OCI-LY3 (cell line): ENCODE measurements around the gene ARHGAP26.

Source experiments
- H2AFZ ChIP-seq: fragments of 200-600, 300-600 bp; shearing (Covaris generic); 2 replicates; pipeline ENCODE4 v1.6.0; 2014; ENCODE audit warnings: antibody characterized with exemption, low read depth, low read length
- H3K27ac ChIP-seq: fragments of 200-600, 300-600 bp; sonication (generic); 2 replicates; pipeline ENCODE4 v1.5.1; 2014; ENCODE audit warnings: mild to moderate bottlenecking, low read length, moderate library complexity, mixed read lengths
- H3K27me3 ChIP-seq: fragments of 200-600, 300-600 bp; sonication (generic); 2 replicates; pipeline ENCODE4 v1.6.1; 2014; ENCODE audit warnings: low read depth, low read length, mixed read lengths
- H3K36me3 ChIP-seq: fragments of 200-600, 300-600 bp; sonication (generic); replicated peaks from 2 replicates; pipeline ENCODE3; 2014; ENCODE audit warnings: low read depth, low read length, mixed read lengths
- H3K4me1 ChIP-seq: fragments of 300-600, 200-600 bp; sonication (generic); 2 replicates; pipeline ENCODE4 v1.6.1; 2014; ENCODE audit warnings: low read length, mixed read lengths
- H3K4me2 ChIP-seq: fragments of 200-600, 300-600 bp; sonication (generic); 2 replicates; pipeline ENCODE4 v1.6.1; 2014; ENCODE audit warnings: low read length, mixed read lengths
- H3K4me3 ChIP-seq: fragments of 300-600, 200-600 bp; sonication (generic); 2 replicates; pipeline ENCODE4 v1.5.1; 2014; ENCODE audit warnings: antibody characterized with exemption, mild to moderate bottlenecking, low read length, moderate library complexity
- H3K79me2 ChIP-seq: fragments of 300-600, 200-600 bp; shearing (Covaris generic); 2 replicates; pipeline ENCODE4 v1.6.1; 2014; ENCODE audit warnings: mild to moderate bottlenecking, low read length, mixed read lengths
- H3K9ac ChIP-seq: fragments of 300-600, 200-600 bp; shearing (Covaris generic); 2 replicates; pipeline ENCODE4 v1.6.0; 2014; ENCODE audit warnings: mild to moderate bottlenecking, low read length, moderate library complexity
- H3K9me3 ChIP-seq: fragments of 200-600, 300-600 bp; shearing (Covaris generic); 2 replicates; pipeline ENCODE4 v1.6.1; 2014; ENCODE audit warnings: low read length, mixed read lengths; ENCODE audit not compliant: insufficient read depth
- H4K20me1 ChIP-seq: fragments of 200-600, 300-600 bp; sonication (generic); 2 replicates; pipeline ENCODE4 v1.6.1; 2016; ENCODE audit warnings: low read length, mixed read lengths; ENCODE audit not compliant: insufficient read depth
- EZH2phosphoT487 ChIP-seq: fragments of 200-600 bp; shearing (Covaris generic); IDR thresholded peaks from 2 replicates; pipeline ENCODE4 v1.6.1; 2018; ENCODE audit warnings: antibody characterized with exemption, mixed run types, low read depth
- TF ChIP-seq, protein P1 (sequence below): fragments of 200-600, 300-600 bp; sonication (generic); IDR thresholded peaks from 2 replicates; pipeline ENCODE4 v1.5.1; 2014; ENCODE audit warnings: antibody characterized with exemption, low read length, low read depth

The ARHGAP26 gene

DNA sequence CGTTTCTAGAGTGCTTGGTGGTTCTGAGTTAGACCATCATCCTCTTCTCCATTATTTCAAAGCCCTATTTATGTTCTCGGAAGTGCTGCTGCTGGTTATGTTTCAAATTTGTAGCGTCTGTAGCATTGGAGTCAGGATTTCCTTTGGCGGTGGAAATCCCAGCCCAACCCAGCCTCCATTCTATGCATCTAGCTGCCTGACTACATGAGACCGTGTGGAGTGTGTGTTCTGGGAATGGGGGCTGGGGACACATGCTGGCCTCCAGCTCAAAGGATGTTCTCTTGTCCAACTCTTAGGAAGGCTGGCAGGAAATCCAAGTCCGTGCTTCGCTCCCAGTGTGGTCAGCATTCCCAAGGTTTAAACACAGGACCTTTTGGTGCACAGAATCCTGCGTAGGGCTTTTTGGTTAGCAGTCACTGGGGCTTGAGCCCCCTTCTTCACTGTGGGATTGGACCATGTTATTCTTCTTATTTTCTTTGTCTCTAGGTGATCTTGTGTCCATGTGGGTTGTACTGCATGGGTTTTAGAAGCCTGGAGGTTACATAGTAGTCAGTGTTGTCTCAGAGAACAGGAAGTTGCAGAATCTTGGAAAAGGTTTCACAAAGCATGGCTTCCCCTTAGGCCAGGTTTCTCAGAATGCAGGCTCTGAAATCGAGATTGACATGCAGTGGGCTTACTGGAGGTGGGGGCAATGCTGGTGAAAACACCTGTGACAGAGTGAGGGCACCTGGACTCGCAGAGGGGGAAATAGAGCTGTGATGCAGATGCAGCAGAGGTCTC, 132.2 kb downstream of the ARHGAP26 start:
- H2AFZ ChIP-seq = no peak overlapping the region
- no peaks in the 10 kb centered on the region for H3K9me3 ChIP-seq
- H3K79me2 ChIP-seq = no peaks in the 10 kb centered on the region
- no peak for TF ChIP-seq EZH2phosphoT487
- TF ChIP-seq, protein P1, sequence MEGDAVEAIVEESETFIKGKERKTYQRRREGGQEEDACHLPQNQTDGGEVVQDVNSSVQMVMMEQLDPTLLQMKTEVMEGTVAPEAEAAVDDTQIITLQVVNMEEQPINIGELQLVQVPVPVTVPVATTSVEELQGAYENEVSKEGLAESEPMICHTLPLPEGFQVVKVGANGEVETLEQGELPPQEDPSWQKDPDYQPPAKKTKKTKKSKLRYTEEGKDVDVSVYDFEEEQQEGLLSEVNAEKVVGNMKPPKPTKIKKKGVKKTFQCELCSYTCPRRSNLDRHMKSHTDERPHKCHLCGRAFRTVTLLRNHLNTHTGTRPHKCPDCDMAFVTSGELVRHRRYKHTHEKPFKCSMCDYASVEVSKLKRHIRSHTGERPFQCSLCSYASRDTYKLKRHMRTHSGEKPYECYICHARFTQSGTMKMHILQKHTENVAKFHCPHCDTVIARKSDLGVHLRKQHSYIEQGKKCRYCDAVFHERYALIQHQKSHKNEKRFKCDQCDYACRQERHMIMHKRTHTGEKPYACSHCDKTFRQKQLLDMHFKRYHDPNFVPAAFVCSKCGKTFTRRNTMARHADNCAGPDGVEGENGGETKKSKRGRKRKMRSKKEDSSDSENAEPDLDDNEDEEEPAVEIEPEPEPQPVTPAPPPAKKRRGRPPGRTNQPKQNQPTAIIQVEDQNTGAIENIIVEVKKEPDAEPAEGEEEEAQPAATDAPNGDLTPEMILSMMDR = no peak
- H3K4me3 ChIP-seq = no peak overlapping the region
- H4K20me1 ChIP-seq = no peaks in the 10 kb centered on the region
- H3K4me2 ChIP-seq = no peak overlapping the region
- peaks cover 27% of the 10 kb centered on the region for H3K4me1 ChIP-seq
- no peaks in the 10 kb centered on the region for H3K36me3 ChIP-seq
- no peak overlapping the region for H3K9ac ChIP-seq
- H3K27me3 ChIP-seq = no peaks in the 10 kb centered on the region
- no peak overlapping the region for H3K27ac ChIP-seq

DNA sequence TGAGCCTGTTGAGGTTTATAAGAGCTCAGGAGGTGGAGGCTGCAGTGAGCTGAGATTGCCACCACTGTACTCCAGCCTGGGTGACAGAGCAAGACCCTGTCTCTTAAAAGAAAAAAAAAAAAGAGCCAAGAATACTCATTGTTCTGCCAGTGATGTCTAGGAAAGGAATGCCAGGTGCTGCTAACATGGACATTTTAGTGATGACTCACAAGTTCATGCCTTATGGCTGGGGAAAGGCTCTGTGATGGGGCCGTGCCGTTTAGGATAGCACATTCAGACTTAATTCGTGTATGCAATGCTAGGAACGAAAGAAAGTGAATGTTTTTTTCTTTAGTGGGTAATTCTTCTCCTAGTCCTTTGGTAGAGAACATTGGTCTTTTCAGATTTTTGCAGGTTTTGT, 134.2 kb downstream of the ARHGAP26 start:
- no peaks in the 10 kb centered on the region for H3K9me3 ChIP-seq
- no peak overlapping the region for H3K4me2 ChIP-seq
- TF ChIP-seq, protein P1 = no peak
- TF ChIP-seq EZH2phosphoT487 = no peak
- H2AFZ ChIP-seq = no peak overlapping the region
- H3K27ac ChIP-seq = no peak overlapping the region
- no peaks in the 10 kb centered on the region for H3K36me3 ChIP-seq
- no peak overlapping the region for H3K9ac ChIP-seq
- H3K79me2 ChIP-seq = no peaks in the 10 kb centered on the region
- H3K4me1 ChIP-seq = peaks cover 25% of the 10 kb centered on the region
- no peaks in the 10 kb centered on the region for H4K20me1 ChIP-seq
- H3K4me3 ChIP-seq = no peak overlapping the region
- no peaks in the 10 kb centered on the region for H3K27me3 ChIP-seq

DNA sequence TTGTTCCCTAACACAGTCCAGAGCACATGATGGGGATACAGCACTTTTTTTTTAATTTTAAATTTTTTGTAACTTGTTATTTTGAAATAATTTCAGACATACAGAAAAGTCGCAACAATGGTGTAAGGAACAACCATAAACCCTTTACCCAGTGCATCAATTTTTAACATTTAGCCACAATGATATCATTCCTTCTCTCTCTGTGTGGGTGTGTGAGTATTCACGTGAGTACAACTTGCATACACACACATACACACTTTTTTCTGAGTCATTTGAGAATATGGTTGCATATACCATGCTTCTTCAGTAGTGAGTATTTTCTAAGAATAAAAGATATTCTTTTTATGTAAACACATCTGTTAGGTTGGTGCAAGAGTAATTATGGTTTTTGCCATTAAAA, 135.2 kb downstream of the ARHGAP26 start:
- H3K4me3 ChIP-seq = no peak overlapping the region
- no peak overlapping the region for H3K4me2 ChIP-seq
- no peak overlapping the region for H3K9ac ChIP-seq
- no peaks in the 10 kb centered on the region for H3K9me3 ChIP-seq
- no peaks in the 10 kb centered on the region for H3K27me3 ChIP-seq
- no peak overlapping the region for H3K27ac ChIP-seq
- H3K36me3 ChIP-seq = no peaks in the 10 kb centered on the region
- no peaks in the 10 kb centered on the region for H3K79me2 ChIP-seq
- TF ChIP-seq EZH2phosphoT487 = no peak
- TF ChIP-seq, protein P1 = no peak
- H4K20me1 ChIP-seq = no peaks in the 10 kb centered on the region
- no peak overlapping the region for H2AFZ ChIP-seq
- peaks cover 15% of the 10 kb centered on the region for H3K4me1 ChIP-seq

DNA sequence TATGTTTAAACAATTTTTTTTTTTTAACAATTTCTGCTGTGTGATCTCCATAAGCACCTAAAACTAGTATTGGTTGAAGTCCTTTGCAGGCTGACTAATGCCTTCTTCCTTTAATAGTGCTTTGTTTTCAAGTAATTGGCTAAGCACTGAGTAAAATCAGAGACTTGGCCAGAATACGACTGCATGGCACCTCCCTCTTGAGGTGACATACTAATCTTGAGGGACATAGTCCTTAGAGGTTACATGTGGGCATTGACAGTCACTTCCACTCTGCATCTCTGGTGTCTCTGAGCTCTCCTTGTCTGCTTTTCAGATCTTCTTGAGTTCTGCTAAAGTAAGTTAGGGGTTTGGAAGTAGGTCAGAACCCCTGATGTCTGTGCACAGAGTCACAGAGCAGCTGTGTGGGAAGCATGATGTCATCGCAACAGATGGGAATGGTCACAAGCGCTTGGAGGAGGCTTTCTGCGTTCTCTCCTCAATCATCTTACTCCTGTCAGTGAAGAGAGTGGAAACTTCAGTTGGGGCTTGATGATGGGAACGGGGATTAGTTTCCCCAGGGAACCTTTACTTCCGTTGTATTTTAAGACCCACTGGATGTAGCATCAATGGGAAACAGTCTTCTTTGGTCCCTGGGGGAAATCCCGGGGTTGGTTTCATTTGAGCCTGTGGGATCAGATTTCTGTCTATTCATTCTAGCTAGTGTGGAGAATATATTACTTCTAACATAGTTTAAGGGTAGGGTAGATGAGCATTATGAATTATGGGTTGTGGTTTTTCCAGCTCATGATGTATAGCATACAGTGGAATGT, 136.9 kb downstream of the ARHGAP26 start:
- no peak overlapping the region for H3K4me2 ChIP-seq
- TF ChIP-seq EZH2phosphoT487 = no peak
- TF ChIP-seq, protein P1 = no peak
- no peak overlapping the region for H2AFZ ChIP-seq
- H3K27me3 ChIP-seq = no peaks in the 10 kb centered on the region
- no peaks in the 10 kb centered on the region for H3K79me2 ChIP-seq
- no peaks in the 10 kb centered on the region for H4K20me1 ChIP-seq
- no peaks in the 10 kb centered on the region for H3K36me3 ChIP-seq
- H3K27ac ChIP-seq = no peak overlapping the region
- no peaks in the 10 kb centered on the region for H3K9me3 ChIP-seq
- no peak overlapping the region for H3K9ac ChIP-seq
- H3K4me1 ChIP-seq = peaks cover 1% of the 10 kb centered on the region
- H3K4me3 ChIP-seq = no peak overlapping the region
